ENCODE results near the gene DRG2. TPM values are rescaled to one million over a fixed set of nuclear protein-coding genes. Genes with fewer than 3 reads are reported as not detected.

DRG2 gene
- polyA plus RNA-seq, 3 donors = 21.8 to 39.3 (median 30.8) TPM

GRCh38 chr17:18132711-18133110, 45.0 kb downstream of the DRG2 start:
- WGBS, 3 donors = 88 to 93% (median 90%) methylated on average over 5 of the region's 5 CpGs
- H3K27ac ChIP-seq (ENCODE audit: low read depth, low read length) = no peak overlapping the region

- no peak overlapping the region for H3K27ac ChIP-seq (ENCODE audit: low read depth, low read length)
- 77 to 82% (median 78%) methylated on average over 18 to 19 of the region's 19 CpGs for WGBS, 3 donors
These were observed 48.6 kb downstream of the DRG2 start for GRCh38 chr17:18136357-18136756.

- 78 to 88% (median 85%) methylated on average over 8 of the region's 8 CpGs for WGBS, 3 donors
- H3K27ac ChIP-seq (ENCODE audit: low read depth, low read length) = no peak overlapping the region
These were observed 50.5 kb downstream of the DRG2 start for GRCh38 chr17:18138065-18138749.

- H3K27ac ChIP-seq (ENCODE audit: low read depth, low read length) = no peak overlapping the region
- WGBS, 3 donors = 89 to 94% (median 91%) methylated on average over 2 of the region's 2 CpGs
These were observed 51.3 kb downstream of the DRG2 start for GRCh38 chr17:18139092-18139491.

GRCh38 chr17:18139498-18139897, 51.8 kb downstream of the DRG2 start:
- WGBS, 3 donors = 62 to 82% (median 73%) methylated on average over 14 of the region's 14 CpGs
- no peak overlapping the region for H3K27ac ChIP-seq (ENCODE audit: low read depth, low read length)

GRCh38 chr17:18139949-18140348, 52.2 kb downstream of the DRG2 start:
- WGBS, 3 donors = 63 to 68% (median 66%) methylated on average over 3 of the region's 3 CpGs
- H3K27ac ChIP-seq (ENCODE audit: low read depth, low read length) = no peak overlapping the region

GRCh38 chr17:18140648-18141047, 52.9 kb downstream of the DRG2 start:
- H3K27ac ChIP-seq (ENCODE audit: low read depth, low read length) = no peak overlapping the region
- WGBS, 3 donors = 76 to 90% (median 87%) methylated on average over 3 of the region's 3 CpGs

GRCh38 chr17:18141210-18141803, 53.6 kb downstream of the DRG2 start:
- H3K27ac ChIP-seq (ENCODE audit: low read depth, low read length) = no peak overlapping the region
- WGBS, 3 donors = 27 to 34% (median 31%) methylated on average over 9 of the region's 9 CpGs

GRCh38 chr17:18142417-18142816, 54.7 kb downstream of the DRG2 start:
- WGBS, 3 donors = 90 to 99% (median 93%) methylated on average over 3 of the region's 3 CpGs
- H3K27ac ChIP-seq (ENCODE audit: low read depth, low read length) = no peak overlapping the region

GRCh38 chr17:18143044-18143936, 55.5 kb downstream of the DRG2 start:
- WGBS, 3 donors = 55 to 81% (median 70%) methylated on average over 18 of the region's 18 CpGs

GRCh38 chr17:18144261-18144660, 56.5 kb downstream of the DRG2 start:
- H3K27ac ChIP-seq (ENCODE audit: low read depth, low read length) = no peak overlapping the region
- 67 to 90% (median 74%) methylated on average over 4 of the region's 4 CpGs for WGBS, 3 donors

More at GRCh38 chr17:18143044-18143936, 55.5 kb downstream of the DRG2 start:
- H3K27ac ChIP-seq (ENCODE audit: low read depth, low read length) = no peak overlapping the region

- 86 to 92% (median 90%) methylated on average over 1 of the region's 1 CpG for WGBS, 3 donors
- H3K27ac ChIP-seq (ENCODE audit: low read depth, low read length) = no peak overlapping the region
These were observed 57.1 kb downstream of the DRG2 start for GRCh38 chr17:18144855-18145254.

GRCh38 chr17:18145811-18146210, 58.1 kb downstream of the DRG2 start:
- WGBS, 3 donors = 74 to 91% (median 87%) methylated on average over 13 of the region's 13 CpGs
- H3K27ac ChIP-seq (ENCODE audit: low read depth, low read length) = no peak overlapping the region

- H3K27ac ChIP-seq (ENCODE audit: low read depth, low read length) = no peak overlapping the region
- WGBS, 3 donors = 83 to 97% (median 88%) methylated on average over 2 of the region's 2 CpGs
These were observed 58.5 kb downstream of the DRG2 start for GRCh38 chr17:18146259-18146658.

GRCh38 chr17:18146980-18147379, 59.2 kb downstream of the DRG2 start:
- no peak overlapping the region for H3K27ac ChIP-seq (ENCODE audit: low read depth, low read length)
- 79 to 89% (median 83%) methylated on average over 3 of the region's 3 CpGs for WGBS, 3 donors

- H3K27ac ChIP-seq (ENCODE audit: low read depth, low read length) = no peak overlapping the region
- WGBS, 3 donors = 86 to 89% (median 88%) methylated on average over 7 of the region's 7 CpGs
These were observed 60.8 kb downstream of the DRG2 start for GRCh38 chr17:18148586-18148985.

- WGBS, 3 donors = 82 to 94% (median 90%) methylated on average over 9 of the region's 9 CpGs
These were observed 63.5 kb downstream of the DRG2 start for GRCh38 chr17:18151290-18151689.

GRCh38 chr17:18155179-18155578, 67.4 kb downstream of the DRG2 start:
- no peak overlapping the region for H3K27ac ChIP-seq (ENCODE audit: low read depth, low read length)
- 94% methylated on average over 14 of the region's 14 CpGs for WGBS, 3 donors

More at GRCh38 chr17:18151290-18151689, 63.5 kb downstream of the DRG2 start:
- no peak overlapping the region for H3K27ac ChIP-seq (ENCODE audit: low read depth, low read length)

Data from adipose tissue (tissue), 3 donors.